Measurements from ENCODE around the gene ASB16. TPM values are rescaled to one million over a fixed set of nuclear protein-coding genes. Genes with fewer than 3 reads are reported as not detected.

ASB16 gene
- total and polyA plus RNA-seq, 9 of the 15 experiments (the other 6 are each of a cell fraction or from before 2014, with no cell fraction given) = 0.03 to 0.07 TPM; not detected in 7

- TF ChIP-seq PHB (CRISPR knock-in tag; IDR thresholded peaks at IDR 0.05) = no peak
- 0 out of 2 replicates have a peak, but pooled peaks have one; percentile 14 for TF ChIP-seq FOSL1 (tag; conservative IDR thresholded peaks at IDR 0.05)
- no peak for TF ChIP-seq KDM4B (IDR thresholded peaks at IDR 0.05; ENCODE audit: borderline replicate concordance in 2 of 2, low read depth in 1 of 2)
- no peak for TF ChIP-seq ZNF324 (CRISPR knock-in tag; IDR thresholded peaks at IDR 0.05)
- no peak for TF ChIP-seq NFIX (CRISPR knock-in tag; IDR thresholded peaks at IDR 0.05; ENCODE audit: low read depth)
- peak in 1 of 2 experiments; percentile 29; a peak in 1 of 4 replicates for TF ChIP-seq SIN3A (IDR thresholded peaks at IDR 0.05; ENCODE audit: borderline replicate concordance in 2 of 2, control insufficient read depth in 1 of 2, low read depth in 2 of 2, low read length in 2 of 2)
- no peak for TF ChIP-seq MBD1 (CRISPR knock-in tag; IDR thresholded peaks at IDR 0.05)
- TF ChIP-seq RB1 (IDR thresholded peaks at IDR 0.05; ENCODE audit: low read depth) = peak; percentile 24; the same call in 1 of the 2 replicates
- TF ChIP-seq RAD21 (CRISPR knock-in tag; conservative IDR thresholded peaks at IDR 0.05 in 1 of 2, IDR thresholded peaks at IDR 0.05 in 1 of 2) = 0 out of 4 replicates have a peak, but pooled peaks of 1 of the 2 experiments have one; percentile 2
- TF ChIP-seq PHF8 (IDR thresholded peaks at IDR 0.05; ENCODE audit: borderline replicate concordance, low read length) = peak; percentile 33; the same call in 1 of the 2 replicates
- no peak for TF ChIP-seq MTF1 (CRISPR knock-in tag; IDR thresholded peaks at IDR 0.05; ENCODE audit: borderline replicate concordance)
- peak; percentile 99 for TF ChIP-seq ZNF184 (CRISPR knock-in tag; IDR thresholded peaks at IDR 0.05)
- TF ChIP-seq CLOCK (CRISPR knock-in tag; IDR thresholded peaks at IDR 0.05; ENCODE audit: borderline replicate concordance) = no peak
- TF ChIP-seq EGR1 (conservative IDR thresholded peaks at IDR 0.05) = no peak
- TF ChIP-seq NCOA2 (IDR thresholded peaks at IDR 0.05; ENCODE audit: partially characterized antibody in 2 of 2) = no peak
- no peak for TF ChIP-seq SOX6 (IDR thresholded peaks at IDR 0.05)
- TF ChIP-seq MIER1 (IDR thresholded peaks at IDR 0.05; ENCODE audit: low read depth) = no peak
- no peak for TF ChIP-seq CREBBP (IDR thresholded peaks at IDR 0.05; ENCODE audit: low read depth, low read length)
- TF ChIP-seq ETV1 (tag; conservative IDR thresholded peaks at IDR 0.05; ENCODE audit: low read depth) = no peak
- no peak for TF ChIP-seq TRIM25 (IDR thresholded peaks at IDR 0.05; ENCODE audit: borderline replicate concordance)
- no peak for TF ChIP-seq GTF2F1 (IDR thresholded peaks at IDR 0.05; ENCODE audit: low read depth, low read length)
Measured at GRCh38 chr17:44221084-44221861, 50.8 kb downstream of the ASB16 start (continued).
